Parietal lobe (tissue), 1 donor: ENCODE measurements around the gene GLMP. TPM values are rescaled to one million over a fixed set of nuclear protein-coding genes. Genes with fewer than 3 reads are reported as not detected.

ENCODE experiments used
- total RNA-seq: library from RNA; depleted of rRNA; stranded (reverse); fragments of >200 nt; gene quantifications from one replicate; pipeline ENCODE4 v1.2.3, GENCODE V29; 2014

GLMP gene
- 14.1 TPM for total RNA-seq

GRCh38 chr1:156295391-156295947, at the start of gene GLMP:
GLMP (minus strand) TSS chr1:156295679; CDS start chr1:156295645, 34 bp downstream.

GRCh38 chr1:156338180-156338976, 42.9 kb upstream of the GLMP start, which contains the start of the genes CCT3 and TSACC:
CCT3 (minus strand) TSS chr1:156338292; CDS start chr1:156338184, 108 bp downstream.
TSACC (plus strand) TSS chr1:156338526; CDS start chr1:156339758, 1,232 bp downstream.

GRCh38 chr1:156298852-156299357, 3.4 kb upstream of the GLMP start, which contains the start of gene VHLL:
VHLL (minus strand) TSS chr1:156299307; CDS start chr1:156299189, 118 bp downstream.

GRCh38 chr1:156284112-156284511, 11.4 kb downstream of the GLMP start, which contains the start of gene TMEM79:
TMEM79 (plus strand) TSS chr1:156284325; CDS start chr1:156285227, 902 bp downstream.

GRCh38 chr1:156282479-156283222, 12.8 kb downstream of the GLMP start, which contains the start of gene SMG5:
SMG5 (minus strand) TSS chr1:156282825; CDS start chr1:156282680, 145 bp downstream.

GRCh38 chr1:156247460-156248322, 47.8 kb downstream of the GLMP start, which contains the start of gene PAQR6:
PAQR6 (minus strand) TSS chr1:156248056; CDS start chr1:156246731, 1,325 bp downstream.

Other genes with a start within 250 kb of the GLMP start
- gene UBQLN4, start 241.9 kb downstream of the GLMP start, total RNA-seq: 36.0 TPM
- gene LAMTOR2, start 240.9 kb downstream of the GLMP start, total RNA-seq: 33.2 TPM
- not detected for gene RAB25, start 234.5 kb downstream of the GLMP start, total RNA-seq
- gene MEX3A, start 213.2 kb downstream of the GLMP start, total RNA-seq: 69.5 TPM
- gene LMNA, start 181.0 kb downstream of the GLMP start, total RNA-seq: 30.4 TPM
- 34.4 TPM for gene SEMA4A, start 142.1 kb downstream of the GLMP start, total RNA-seq
- 18.5 TPM for gene SLC25A44, start 101.6 kb downstream of the GLMP start, total RNA-seq
- gene PMF1, start 82.7 kb downstream of the GLMP start, total RNA-seq: 34.1 TPM
- gene BGLAP, start 53.5 kb downstream of the GLMP start, total RNA-seq: 1.9 TPM
- 6.6 TPM for gene PAQR6, start 47.6 kb downstream of the GLMP start, total RNA-seq
- gene SMG5, start 12.9 kb downstream of the GLMP start, total RNA-seq: 50.1 TPM
- 2.2 TPM for gene TMEM79, start 11.4 kb downstream of the GLMP start, total RNA-seq
- gene VHLL, start 3.6 kb upstream of the GLMP start, total RNA-seq: 1.3 TPM
- 302 TPM for gene CCT3, start 42.6 kb upstream of the GLMP start, total RNA-seq
- gene TSACC, start 42.8 kb upstream of the GLMP start, total RNA-seq: not detected
- not detected for gene RHBG, start 73.5 kb upstream of the GLMP start, total RNA-seq
- gene MEF2D, start 205.1 kb upstream of the GLMP start, total RNA-seq: 10.0 TPM